ENCODE measurements around the gene FRMD3. TPM values are rescaled to one million over a fixed set of nuclear protein-coding genes. Genes with fewer than 3 reads are reported as not detected.

FRMD3 gene
- total and polyA plus RNA-seq, 2 donors (not counting 3 experiments of a cell fraction or from before 2014, with no cell fraction given) = 3.0 to 6.1 TPM

- intact Hi-C loops (cut with micrococcal nuclease) (no loop called here), dilution Hi-C loops (cut with MboI; ENCODE audit: extremely low pct_ligation_motif_present, low sequenced_read_pairs) (no loop called here)
- Histone ChIP-seq H3K4me3 (replicated peaks in 1 of 3; ENCODE audit: insufficient read depth in 1 of 3, low read depth in 1 of 3, low read length in 3 of 3) (no peak overlapping the region), H4K20me1 (replicated peaks; ENCODE audit: control insufficient read depth, extremely low read depth, insufficient read depth, low read length) (no peaks in the 10 kb centered on the region), H3K4me2 (ENCODE audit: insufficient read depth, low read length) (no peak overlapping the region), H3K36me3 (ENCODE audit: control insufficient read depth in 2 of 2, extremely low read depth in 1 of 2, insufficient read depth in 2 of 2, low read length in 2 of 2) (no peaks in the 10 kb centered on the region), H3K27ac (ENCODE audit: insufficient read depth, low read depth, low read length) (no peak overlapping the region), H3K79me2 (ENCODE audit: control insufficient read depth, insufficient read depth, low read length) (no peaks in the 10 kb centered on the region), H3K9me1 (replicated peaks; ENCODE audit: control insufficient read depth, extremely low read depth, insufficient read depth, low read length) (no peaks in the 10 kb centered on the region), H3K9ac (replicated peaks; ENCODE audit: extremely low read depth, insufficient read depth, low read length) (no peak overlapping the region), H3K4me1 (ENCODE audit: control insufficient read depth, extremely low read depth, insufficient read depth, low read length) (no peaks in the 10 kb centered on the region), H2AFZ (ENCODE audit: low read depth, low read length) (no peak overlapping the region), H3K9me3 (replicated peaks; ENCODE audit: control insufficient read depth, insufficient read depth, low read length) (no peaks in the 10 kb centered on the region), H3K27me3 (ENCODE audit: control insufficient read depth in 2 of 2, insufficient read depth in 2 of 2, low read length in 2 of 2) (no peaks in the 10 kb centered on the region)
- no TSS peak for BruUV-seq (replicated peaks)
- no peak for DNase-seq (ENCODE audit: low read depth, low spot score)
- ChIA-PET POLR2A (no interaction called here), CTCF (interaction anchor here (0.7 kb wide), 1 partner anchor 40 kb away, joined by 3 read pairs; no protein-coding TSS in a partner anchor)
- FAIRE-seq = no peak
- TF ChIP-seq POLR2AphosphoS5 (IDR thresholded peaks at IDR 0.05; ENCODE audit: insufficient read depth, low read depth, low read length) (no peak), JUN (IDR thresholded peaks at IDR 0.05; ENCODE audit: borderline replicate concordance, insufficient read depth, insufficient read length, low read depth) (no peak), CTCF (IDR thresholded peaks at IDR 0.05; ENCODE audit: extremely low read depth in 1 of 2, insufficient read depth in 1 of 2, low read depth in 1 of 2, low read length in 2 of 2) (no peak), MAX (IDR thresholded peaks at IDR 0.05; ENCODE audit: insufficient read depth, insufficient read length) (no peak), MYC (IDR thresholded peaks at IDR 0.05; ENCODE audit: low read depth, low read length) (no peak), EZH2 (IDR thresholded peaks at IDR 0.05; ENCODE audit: borderline replicate concordance, low read depth, low read length, severe bottlenecking) (no peak), POLR2A (IDR thresholded peaks at IDR 0.05; ENCODE audit: low read depth, low read length) (no peak), FOS (IDR thresholded peaks at IDR 0.05; ENCODE audit: borderline replicate concordance, insufficient read depth, low read length) (no peak), GATA2 (IDR thresholded peaks at IDR 0.05; ENCODE audit: insufficient read depth, insufficient read length, low read depth, low read length) (no peak)
Observed at GRCh38 chr9:83456226-83456625, 82.0 kb downstream of the FRMD3 start.

Measured in endothelial cell of umbilical vein (primary cell).